Stimulated activated CD8-positive, alpha-beta memory T cell treated with anti-CD3 and anti-CD28 coated beads, Interleukin-12 subunit alpha, Interleukin-12 subunit beta, amount 100 ng/mL, for 24 hours (primary cell): ENCODE data around the gene PER3.
"Not testable (repeated sequence)": the region's sequence is repeated elsewhere in the genome, so short reads cannot be mapped to it uniquely, and the experiment has no call there.

Source experiments
- DNase-seq: peaks from one replicate; pipeline ENCODE4 v3.0.0-alpha.2; 2020; ENCODE audit errors: extremely low read depth

Gene PER3

GRCh38 chr1:7778133-7778628, 5.9 kb upstream of the PER3 start:
- no peak for DNase-seq

DNA sequence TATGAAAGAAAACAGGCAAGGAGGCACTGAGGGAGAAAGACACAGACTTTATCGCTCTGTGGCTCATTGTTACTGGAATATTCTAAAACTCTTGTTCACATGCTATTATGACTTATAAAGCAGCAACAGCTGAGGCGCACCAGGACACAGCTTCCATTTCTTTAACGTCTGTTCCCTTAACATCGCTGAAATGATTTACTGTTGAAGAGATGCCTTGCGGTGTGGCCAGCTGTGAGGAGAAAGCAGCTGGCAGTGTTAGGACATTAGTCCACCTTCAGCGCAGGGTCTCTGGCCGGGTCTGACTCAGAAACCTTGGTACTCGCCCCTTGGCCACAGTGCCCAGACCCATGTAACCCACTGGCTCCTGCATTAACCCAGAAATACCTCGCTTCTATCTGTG, 3.1 kb upstream of the PER3 start:
- DNase-seq, result no peak

- no peak for DNase-seq
These were observed 2.6 kb upstream of the PER3 start for GRCh38 chr1:7781501-7781900.

- no peak for DNase-seq
These were observed 2.1 kb upstream of the PER3 start for GRCh38 chr1:7781923-7782495.

GRCh38 chr1:7783178-7783711, 846 bp upstream of the PER3 start:
- DNase-seq, result peak; percentile 5

- DNase-seq, result no peak
These were observed 491 bp downstream of the PER3 start for GRCh38 chr1:7784492-7785071.

DNA sequence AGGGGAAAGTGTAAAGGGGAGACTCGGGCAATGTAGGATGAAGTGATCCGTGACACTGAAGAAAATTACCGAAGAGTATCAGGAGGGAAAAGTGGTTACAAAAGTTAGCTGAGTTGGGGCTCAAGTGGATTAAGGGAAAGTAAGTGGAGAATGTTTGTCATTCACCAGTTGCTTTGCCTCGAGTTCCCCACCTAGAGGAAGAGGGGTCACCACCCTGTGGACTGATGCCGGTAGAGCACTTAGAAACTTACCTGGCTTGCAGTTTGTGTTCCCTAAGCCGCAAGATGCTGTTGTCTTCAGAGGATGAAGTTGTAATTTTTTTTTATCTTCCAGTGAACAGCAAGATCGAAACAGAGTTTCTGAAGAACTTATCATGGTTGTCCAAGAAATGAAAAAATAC, 1.0 kb downstream of the PER3 start:
- DNase-seq, result no peak

- DNase-seq, result no peak
These were observed 2.7 kb downstream of the PER3 start for GRCh38 chr1:7786795-7787194.

GRCh38 chr1:7789828-7790227, 5.7 kb downstream of the PER3 start:
- DNase-seq, result no peak

DNA sequence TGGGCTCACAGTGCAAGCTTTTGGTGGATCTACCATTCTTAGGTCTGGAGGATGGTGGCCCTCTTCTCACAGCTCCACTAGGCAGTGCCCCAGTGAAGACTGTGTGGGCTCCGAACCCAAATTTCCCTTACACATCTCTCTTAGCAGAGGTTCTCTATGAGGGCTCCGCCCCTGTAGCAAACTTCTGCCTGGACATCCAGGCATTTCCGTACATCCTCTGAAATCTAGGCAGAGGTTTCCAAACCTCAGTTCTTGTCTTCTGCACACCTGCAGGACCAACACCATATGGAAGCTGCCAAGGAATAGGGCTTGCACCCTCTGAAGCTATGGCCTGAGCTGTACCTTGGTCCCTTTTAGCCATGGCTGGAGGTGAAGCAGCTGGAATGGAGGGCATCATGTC, 6.9 kb downstream of the PER3 start:
- not testable (repeated sequence) for DNase-seq

GRCh38 chr1:7795406-7795805, 11.3 kb downstream of the PER3 start:
- DNase-seq, result no peak

DNA sequence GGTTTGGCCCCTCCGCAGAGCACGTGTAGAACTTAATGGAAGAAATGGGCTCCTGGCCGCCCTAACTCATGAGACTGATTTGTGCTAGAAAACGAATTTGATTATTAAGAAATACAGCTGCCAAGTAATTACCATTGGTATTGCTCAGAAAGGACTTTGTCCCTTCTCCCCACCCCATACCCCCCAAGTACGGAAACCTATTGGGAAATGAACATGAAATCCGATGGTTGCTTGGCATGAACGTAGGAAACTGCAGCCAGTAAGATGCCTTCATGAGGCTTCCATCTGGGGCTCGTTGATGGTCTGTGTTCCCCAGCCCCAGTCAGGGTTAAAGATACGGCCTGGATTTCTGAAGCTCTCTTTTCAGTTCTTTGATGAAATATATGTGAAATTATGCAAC, 21.4 kb downstream of the PER3 start:
- DNase-seq, result no peak

GRCh38 chr1:7808253-7808844, 24.3 kb downstream of the PER3 start:
- DNase-seq, result no peak

GRCh38 chr1:7809742-7810141, 25.7 kb downstream of the PER3 start:
- no peak for DNase-seq

GRCh38 chr1:7810395-7810794, 26.3 kb downstream of the PER3 start:
- no peak for DNase-seq

DNA sequence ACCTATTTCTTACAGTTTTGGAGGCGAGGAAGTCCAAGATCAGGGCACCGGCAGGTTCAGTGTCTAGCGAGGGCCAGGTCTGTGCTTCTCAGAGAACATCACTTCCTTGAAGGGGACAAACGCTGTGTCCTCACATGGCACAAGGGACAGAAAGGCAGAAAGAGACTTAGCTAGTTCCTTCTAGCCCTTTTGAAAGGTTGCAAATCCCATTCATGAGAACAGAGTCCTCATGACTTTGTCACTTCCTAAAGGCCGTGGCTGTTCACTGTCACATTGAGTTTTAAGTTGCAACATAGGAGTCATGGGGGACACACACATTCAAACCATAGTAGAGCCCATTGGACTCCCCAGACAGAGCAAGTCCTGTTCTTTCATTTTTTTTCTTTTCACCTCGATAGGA, 27.4 kb downstream of the PER3 start:
- no peak for DNase-seq

GRCh38 chr1:7813677-7814373, 29.7 kb downstream of the PER3 start:
- no peak for DNase-seq

GRCh38 chr1:7821282-7821681, 37.2 kb downstream of the PER3 start:
- no peak for DNase-seq

GRCh38 chr1:7824701-7825100, 40.6 kb downstream of the PER3 start:
- DNase-seq, result no peak

DNA sequence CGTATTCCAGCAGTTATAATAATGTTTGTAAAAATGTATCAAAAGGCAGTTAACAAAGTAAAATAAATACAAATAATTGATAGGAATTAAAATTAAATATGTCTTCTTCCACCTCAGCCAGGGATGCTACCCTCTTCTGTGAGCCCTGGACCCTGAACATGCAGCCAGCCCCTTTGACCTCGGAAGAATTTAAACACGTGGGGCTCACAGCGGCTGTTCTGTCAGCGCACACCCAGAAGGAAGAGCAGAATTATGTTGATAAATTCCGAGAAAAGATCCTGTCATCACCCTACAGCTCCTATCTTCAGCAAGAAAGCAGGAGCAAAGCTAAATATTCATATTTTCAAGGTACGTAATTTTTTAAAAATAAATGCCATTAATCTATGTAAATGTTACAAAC, 42.3 kb downstream of the PER3 start:
- no peak for DNase-seq

DNA sequence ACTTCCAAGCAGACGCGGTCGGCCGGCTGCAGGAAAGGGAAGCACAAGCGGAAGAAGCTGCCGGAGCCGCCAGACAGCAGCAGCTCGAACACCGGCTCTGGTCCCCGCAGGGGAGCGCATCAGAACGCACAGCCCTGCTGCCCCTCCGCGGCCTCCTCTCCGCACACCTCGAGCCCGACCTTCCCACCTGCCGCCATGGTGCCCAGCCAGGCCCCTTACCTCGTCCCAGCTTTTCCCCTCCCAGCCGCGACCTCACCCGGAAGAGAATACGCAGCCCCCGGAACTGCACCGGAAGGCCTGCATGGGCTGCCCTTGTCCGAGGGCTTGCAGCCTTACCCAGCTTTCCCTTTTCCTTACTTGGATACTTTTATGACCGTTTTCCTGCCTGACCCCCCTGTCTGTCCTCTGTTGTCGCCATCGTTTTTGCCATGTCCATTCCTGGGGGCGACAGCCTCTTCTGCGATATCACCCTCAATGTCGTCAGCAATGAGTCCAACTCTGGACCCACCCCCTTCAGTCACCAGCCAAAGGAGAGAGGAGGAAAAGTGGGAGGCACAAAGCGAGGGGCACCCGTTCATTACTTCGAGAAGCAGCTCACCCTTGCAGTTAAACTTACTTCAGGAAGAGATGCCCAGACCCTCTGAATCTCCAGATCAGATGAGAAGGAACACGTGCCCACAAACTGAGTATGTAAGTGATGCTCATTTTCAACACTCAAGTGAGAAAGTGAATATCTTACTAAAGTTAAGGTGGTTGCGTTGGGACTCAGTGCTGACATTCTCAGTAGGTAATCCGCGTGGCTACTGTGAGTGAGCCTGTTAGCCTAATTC, 43.2 kb downstream of the PER3 start:
- peak; percentile 1 for DNase-seq

DNA sequence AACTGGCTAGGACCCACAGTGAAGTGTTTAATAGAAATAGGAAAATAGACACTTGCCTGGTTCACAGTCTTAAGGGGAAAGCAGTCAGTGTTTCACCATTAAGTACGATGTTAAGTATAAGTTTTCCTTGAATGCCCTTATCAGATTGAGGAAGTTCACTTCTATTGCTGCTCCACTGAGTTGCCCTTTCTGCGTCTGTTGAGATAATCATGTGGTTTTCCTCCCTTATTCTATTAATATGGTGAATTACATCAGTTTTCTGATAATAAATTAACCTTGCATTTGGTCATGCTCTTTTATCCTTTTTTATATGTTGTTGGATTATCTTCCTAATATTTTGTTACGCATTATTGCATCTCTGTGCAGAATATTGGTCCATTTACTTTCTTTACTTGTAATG, 47.4 kb downstream of the PER3 start:
- no peak for DNase-seq
